ENCODE data around the gene FLT1. TPM values are rescaled to one million over a fixed set of nuclear protein-coding genes. Genes with fewer than 3 reads are reported as not detected.

FLT1 gene
- total RNA-seq, 2 experiments from 2014 or later, result 7.7 to 8.2 TPM

- DNase-seq, result no peak
- Mint-ChIP-seq H3K36me3 (ENCODE audit: low read depth) (peaks cover 2% of the 10 kb centered on the region), H3K4me3 (no peak overlapping the region), H3K9me3 (no peaks in the 10 kb centered on the region), H3K27me3 (no peaks in the 10 kb centered on the region), H3K4me1 (ENCODE audit: low read depth) (no peaks in the 10 kb centered on the region), H3K27ac (no peak overlapping the region)
- ATAC-seq, result no peak
- ChIA-PET POLR2A (no interaction called here), CTCF (no interaction called here)
- intact Hi-C loops (cut with micrococcal nuclease), result no loop called here
- TF ChIP-seq CTCF (IDR thresholded peaks at IDR 0.05), result no peak
These were observed 36.9 kb downstream of the FLT1 start for GRCh38 chr13:28458051-28458450.

- CTCF ChIA-PET, result no interaction called here
- POLR2A ChIA-PET, result no interaction called here
- Mint-ChIP-seq H3K36me3 (ENCODE audit: low read depth) (peaks cover 2% of the 10 kb centered on the region), H3K9me3 (no peaks in the 10 kb centered on the region), H3K4me3 (no peak overlapping the region), H3K27me3 (no peaks in the 10 kb centered on the region), H3K4me1 (ENCODE audit: low read depth) (no peaks in the 10 kb centered on the region), H3K27ac (no peak overlapping the region)
- ATAC-seq (no peak), DNase-seq (no peak)
- TF ChIP-seq CTCF (IDR thresholded peaks at IDR 0.05), result no peak
- intact Hi-C loops (cut with micrococcal nuclease), result no loop called here
These were observed 37.4 kb downstream of the FLT1 start for GRCh38 chr13:28457521-28457920.

- no peak for TF ChIP-seq CTCF (IDR thresholded peaks at IDR 0.05)
- intact Hi-C loops (cut with micrococcal nuclease), result no loop called here
- no peak overlapping the region for H3K27ac Mint-ChIP-seq
- DNase-seq (no peak), ATAC-seq (no peak)
- no peaks in the 10 kb centered on the region for H3K27me3 Mint-ChIP-seq
- H3K9me3 Mint-ChIP-seq, result no peaks in the 10 kb centered on the region
- no peaks in the 10 kb centered on the region for H3K4me1 Mint-ChIP-seq (ENCODE audit: low read depth)
- no peak overlapping the region for H3K4me3 Mint-ChIP-seq
- ChIA-PET CTCF (no interaction called here), POLR2A (no interaction called here)
- H3K36me3 Mint-ChIP-seq (ENCODE audit: low read depth), result peaks cover 1% of the 10 kb centered on the region
These were observed 39.2 kb downstream of the FLT1 start for GRCh38 chr13:28455580-28456194.

- ChIA-PET CTCF (no interaction called here), POLR2A (no interaction called here)
- H3K4me3 Mint-ChIP-seq, result no peak overlapping the region
- no peak for TF ChIP-seq CTCF (IDR thresholded peaks at IDR 0.05)
- no peak overlapping the region for H3K27ac Mint-ChIP-seq
- H3K4me1 Mint-ChIP-seq (ENCODE audit: low read depth), result no peaks in the 10 kb centered on the region
- peaks cover 5% of the 10 kb centered on the region for H3K9me3 Mint-ChIP-seq
- ATAC-seq (no peak), DNase-seq (no peak)
- peaks cover 8% of the 10 kb centered on the region for H3K36me3 Mint-ChIP-seq (ENCODE audit: low read depth)
- no peaks in the 10 kb centered on the region for H3K27me3 Mint-ChIP-seq
- intact Hi-C loops (cut with micrococcal nuclease), result no loop called here
These were observed 42.2 kb downstream of the FLT1 start for GRCh38 chr13:28452755-28453154.

GRCh38 chr13:28451482-28452217, 43.3 kb downstream of the FLT1 start:
- TF ChIP-seq CTCF (IDR thresholded peaks at IDR 0.05), result no peak
- no peak overlapping the region for H3K4me3 Mint-ChIP-seq
- DNase-seq (no peak), ATAC-seq (no peak)
- H3K4me1 Mint-ChIP-seq (ENCODE audit: low read depth), result no peaks in the 10 kb centered on the region
- peaks cover 6% of the 10 kb centered on the region for H3K9me3 Mint-ChIP-seq
- intact Hi-C loops (cut with micrococcal nuclease), result no loop called here
- H3K27ac Mint-ChIP-seq, result no peak overlapping the region
- H3K36me3 Mint-ChIP-seq (ENCODE audit: low read depth), result peaks cover 9% of the 10 kb centered on the region
- no peaks in the 10 kb centered on the region for H3K27me3 Mint-ChIP-seq
- POLR2A ChIA-PET, result no interaction called here
- CTCF ChIA-PET, result no interaction called here
